Sigmoid colon (tissue), 4 donors: ENCODE measurements around the gene VPS8.

Source experiments
- POLR2A ChIP-seq, 2 donors: fragments of 450-650 bp; IDR thresholded peaks; one replicate each; pipeline ENCODE4 v1.6.1; 2016; ENCODE audit warnings: antibody characterized with exemption in 2 of 2, mild to moderate bottlenecking in 2 of 2, moderate library complexity in 2 of 2
- POLR2AphosphoS5 ChIP-seq, 4 donors: sonication (generic); formaldehyde crosslinking; IDR thresholded peaks; one replicate each; pipeline ENCODE4 v1.6.1; 2017; ENCODE audit warnings: antibody characterized with exemption in 4 of 4
- TF ChIP-seq, protein P1 (sequence below), 4 experiments: fragments of 450-650 bp in 3 of 4; fragments of 200-600 bp in 1 of 4; IDR thresholded peaks; one replicate each; pipeline ENCODE4 v1.5.1; 2016 to 2019; ENCODE audit warnings: antibody characterized with exemption in 4 of 4, mild to moderate bottlenecking in 3 of 4, moderate library complexity in 2 of 4

DNA sequence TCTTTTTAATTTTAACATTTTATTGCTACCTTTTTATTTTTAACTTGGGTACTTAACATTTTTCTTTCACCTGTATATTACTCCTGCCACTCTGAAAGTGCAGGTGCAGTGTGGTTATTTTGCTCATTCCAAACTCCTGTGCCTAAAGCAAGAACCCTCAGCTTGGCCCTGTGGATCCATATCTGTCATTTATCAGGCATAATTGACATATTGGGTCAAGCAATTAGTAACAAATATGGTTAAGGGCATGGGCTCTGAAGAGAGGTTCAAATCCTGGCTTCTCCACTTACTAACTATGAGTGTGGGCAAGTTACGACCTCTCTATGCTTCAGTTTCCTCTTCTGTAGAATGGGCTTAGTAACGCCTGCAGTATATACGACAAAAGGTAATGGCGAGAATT, 9.8 kb upstream of the VPS8 start:
- TF ChIP-seq POLR2A (IDR thresholded peaks at IDR 0.05) (no peak), POLR2AphosphoS5 (IDR thresholded peaks at IDR 0.05) (no peak)
- TF ChIP-seq, protein P1, sequence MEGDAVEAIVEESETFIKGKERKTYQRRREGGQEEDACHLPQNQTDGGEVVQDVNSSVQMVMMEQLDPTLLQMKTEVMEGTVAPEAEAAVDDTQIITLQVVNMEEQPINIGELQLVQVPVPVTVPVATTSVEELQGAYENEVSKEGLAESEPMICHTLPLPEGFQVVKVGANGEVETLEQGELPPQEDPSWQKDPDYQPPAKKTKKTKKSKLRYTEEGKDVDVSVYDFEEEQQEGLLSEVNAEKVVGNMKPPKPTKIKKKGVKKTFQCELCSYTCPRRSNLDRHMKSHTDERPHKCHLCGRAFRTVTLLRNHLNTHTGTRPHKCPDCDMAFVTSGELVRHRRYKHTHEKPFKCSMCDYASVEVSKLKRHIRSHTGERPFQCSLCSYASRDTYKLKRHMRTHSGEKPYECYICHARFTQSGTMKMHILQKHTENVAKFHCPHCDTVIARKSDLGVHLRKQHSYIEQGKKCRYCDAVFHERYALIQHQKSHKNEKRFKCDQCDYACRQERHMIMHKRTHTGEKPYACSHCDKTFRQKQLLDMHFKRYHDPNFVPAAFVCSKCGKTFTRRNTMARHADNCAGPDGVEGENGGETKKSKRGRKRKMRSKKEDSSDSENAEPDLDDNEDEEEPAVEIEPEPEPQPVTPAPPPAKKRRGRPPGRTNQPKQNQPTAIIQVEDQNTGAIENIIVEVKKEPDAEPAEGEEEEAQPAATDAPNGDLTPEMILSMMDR (IDR thresholded peaks at IDR 0.05), result no peak
